ENCODE measurements around the gene BACH1. TPM values are rescaled to one million over a fixed set of nuclear protein-coding genes. Genes with fewer than 3 reads are reported as not detected.

BACH1 gene
- total and polyA plus RNA-seq, 2 of the 8 experiments (the other 6 are each of a cell fraction or from before 2014, with no cell fraction given): 6.9 to 50.7 TPM

GRCh38 chr21:29277442-29277841, 21.3 kb upstream of the BACH1 start (continued):
- TF ChIP-seq RNF2 (IDR thresholded peaks at IDR 0.05; ENCODE audit: borderline replicate concordance, low read depth, low read length, missing control alignments, poor library complexity, severe bottlenecking): no peak
- TF ChIP-seq CHD2 (IDR thresholded peaks at IDR 0.05; ENCODE audit: low read length): no peak
- no peak for TF ChIP-seq NANOG (IDR thresholded peaks at IDR 0.05; ENCODE audit: insufficient read depth, low read depth, low read length, poor library complexity, severe bottlenecking)
- TF ChIP-seq BACH1 (IDR thresholded peaks at IDR 0.05; ENCODE audit: low read length): no peak

All from H1 (cell line).